Bronchial epithelial cell (primary cell): ENCODE results near the gene PIMREG. TPM values are rescaled to one million over a fixed set of nuclear protein-coding genes. Genes with fewer than 3 reads are reported as not detected.

Experiments used
- DNase-seq: peaks from one replicate; pipeline ENCODE4 v3.0.0-alpha.2; 2010; ENCODE audit warnings: low read depth
- FAIRE-seq: peaks from 2 replicates; lab custom pipeline; 2011; peaks lifted over from hg19 to GRCh38; lab: Jason Lieb, UNC
- H3K27me3 ChIP-seq: 2 replicates; pipeline ENCODE4 v1.5.1; 2011; ENCODE audit warnings: low read length; ENCODE audit not compliant: control insufficient read depth, insufficient read depth
- H3K36me3 ChIP-seq: 2 replicates; pipeline ENCODE4 v1.5.1; 2011; ENCODE audit warnings: low read length; ENCODE audit not compliant: control insufficient read depth, insufficient read depth
- H3K4me3 ChIP-seq: 2 replicates; pipeline ENCODE4 v1.5.1; 2011; ENCODE audit warnings: mild to moderate bottlenecking, low read depth, low read length, control low read depth
- CTCF ChIP-seq: IDR thresholded peaks from 2 replicates; pipeline ENCODE4 v1.5.1; 2011; ENCODE audit warnings: mild to moderate bottlenecking, moderate library complexity, low read length, control low read depth, inconsistent platforms; ENCODE audit not compliant: insufficient read depth, severe bottlenecking
- total RNA-seq: library from RNA; depleted of rRNA; stranded (reverse); fragments of >200 nt; gene quantifications from 2 replicates; pipeline ENCODE4 v1.2.1, GENCODE V29; 2014

Gene PIMREG
- total RNA-seq, 1 donor from 2014 or later, result 0.26 TPM

- FAIRE-seq, result no peak
- TF ChIP-seq CTCF, result no peak
- H3K36me3 ChIP-seq, result peaks cover 32% of the 10 kb centered on the region
Observed at GRCh38 chr17:6461246-6461645, 17.0 kb downstream of the PIMREG start.

GRCh38 chr17:6461792-6462524, 17.7 kb downstream of the PIMREG start:
- Histone ChIP-seq H3K4me3 (no peak overlapping the region), H3K27me3 (no peaks in the 10 kb centered on the region), H3K36me3 (peaks cover 32% of the 10 kb centered on the region)
- FAIRE-seq (no peak), DNase-seq (no peak)
- TF ChIP-seq CTCF, result no peak

More at GRCh38 chr17:6461246-6461645, 17.0 kb downstream of the PIMREG start:
- Histone ChIP-seq H3K4me3 (no peak overlapping the region), H3K27me3 (no peaks in the 10 kb centered on the region)
- DNase-seq, result no peak

- Histone ChIP-seq H3K36me3 (peaks cover 33% of the 10 kb centered on the region), H3K4me3 (no peak overlapping the region), H3K27me3 (no peaks in the 10 kb centered on the region)
- no peak for FAIRE-seq
- no peak for DNase-seq
- TF ChIP-seq CTCF, result no peak
Observed at GRCh38 chr17:6462692-6463091, 18.4 kb downstream of the PIMREG start.

- H3K27me3 ChIP-seq, result no peaks in the 10 kb centered on the region
- DNase-seq, result no peak
- no peak overlapping the region for H3K4me3 ChIP-seq
- FAIRE-seq, result no peak
- TF ChIP-seq CTCF, result no peak
- H3K36me3 ChIP-seq, result peaks cover 35% of the 10 kb centered on the region
Observed at GRCh38 chr17:6463616-6464445, 19.6 kb downstream of the PIMREG start.

GRCh38 chr17:6464446-6465041, 20.3 kb downstream of the PIMREG start:
- DNase-seq (no peak), FAIRE-seq (no peak)
- Histone ChIP-seq H3K27me3 (no peaks in the 10 kb centered on the region), H3K36me3 (peaks cover 37% of the 10 kb centered on the region), H3K4me3 (no peak overlapping the region)
- TF ChIP-seq CTCF, result no peak
